ENCODE measurements around the gene PLXNB3.

PLXNB3 gene

DNA sequence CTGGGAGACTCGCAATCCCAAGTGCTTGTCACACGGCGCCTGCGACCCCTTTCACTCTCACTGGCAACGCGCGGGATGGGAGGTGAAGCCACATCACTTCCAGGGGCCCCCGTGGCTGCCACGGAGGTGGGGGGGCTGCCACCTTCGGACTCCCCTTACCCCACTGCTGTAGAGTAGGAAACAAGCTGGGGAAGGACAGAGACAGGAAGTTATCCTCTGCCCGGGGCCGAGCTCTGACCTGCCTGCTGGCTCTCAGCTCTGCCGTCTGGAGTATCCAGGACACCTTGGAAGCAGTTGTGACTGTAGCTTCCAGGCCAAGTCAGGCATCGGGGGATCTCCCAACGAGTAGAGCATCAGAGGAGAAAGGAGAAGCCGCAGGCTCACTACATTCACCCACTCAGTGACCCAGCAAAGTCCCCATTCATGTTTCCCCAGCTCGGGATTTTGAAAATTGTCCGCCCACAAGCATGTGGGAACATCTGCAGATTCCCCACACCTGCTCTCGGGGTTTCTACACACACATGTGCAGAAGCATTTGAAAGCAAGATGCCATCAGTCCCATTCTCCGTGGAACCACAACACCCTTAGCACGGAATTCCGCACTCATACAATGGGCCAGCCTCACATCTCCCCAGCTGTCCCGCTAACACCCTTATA lies 55.5 kb downstream of the PLXNB3 start:
- no peak for FAIRE-seq

GRCh38 chrX:153820601-153821000 lies 56.6 kb downstream of the PLXNB3 start:
- no peak for FAIRE-seq

GRCh38 chrX:153821066-153821465 lies 57.0 kb downstream of the PLXNB3 start:
- FAIRE-seq = no peak

GRCh38 chrX:153824348-153824747 lies 60.3 kb downstream of the PLXNB3 start:
- no peak for FAIRE-seq

DNA sequence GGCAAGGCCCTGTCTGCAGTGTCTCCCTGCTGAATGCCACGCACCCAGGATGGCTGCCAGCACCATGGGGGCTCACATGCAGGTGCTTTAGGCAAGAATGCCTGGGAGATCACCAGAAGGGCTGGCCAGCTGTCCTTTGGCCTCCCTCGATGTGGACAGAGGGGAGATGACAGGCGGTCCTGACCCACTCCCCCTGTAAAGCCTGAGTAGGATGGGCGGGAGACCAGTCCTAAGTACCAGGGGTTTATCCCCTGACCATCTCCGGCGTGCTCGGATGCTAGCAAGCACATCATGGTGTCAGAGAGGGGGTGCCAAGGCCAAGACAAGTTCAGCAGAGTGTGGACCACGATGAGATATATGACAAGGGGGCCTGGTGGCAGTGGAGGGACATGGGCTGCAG lies 61.0 kb downstream of the PLXNB3 start:
- FAIRE-seq = no peak
